H1 (cell line): ENCODE measurements around the gene MPND. TPM values are rescaled to one million over a fixed set of nuclear protein-coding genes. Genes with fewer than 3 reads are reported as not detected.

Source experiments
- ASH2L ChIP-seq: fragments of 200-600, 300-600 bp; sonication (generic); IDR thresholded peaks from one replicate; pipeline ENCODE4 v1.7.1; 2017; ENCODE audit warnings: low read length
- NRF1 ChIP-seq: IDR thresholded peaks from 2 replicates; pipeline ENCODE4 v1.6.1; 2011; ENCODE audit warnings: mild to moderate bottlenecking, low read depth, low read length, improper control_type of control experiment
- polyA plus RNA-seq, 7 experiments: library from polyadenylated mRNA; depleted of rRNA in 3 of 7; stranded (reverse) in 5 of 7; unstranded in 2 of 7; fragments of >200 nt in 5 of 7; fragments of 200-250 nt in 2 of 7; gene quantifications; 1 replicate in 5 of 7; 2 replicates in 1 of 7; 4 replicates in 1 of 7; pipeline versions ENCODE4 v1.2.1 to v1.2.3, GENCODE V29; 2011 to 2013; ENCODE audit warnings: missing spikeins in 2 of 7, mixed read lengths in 2 of 7
- total RNA-seq: library from RNA; stranded (reverse); fragmentation: NEBNext Ultra II Directional; extraction: Animal tissue kit (Norgen Biotek cat#: 25700); gene quantifications from 2 replicates; pipeline ENCODE4 v1.2.1, GENCODE V29; 2021

The MPND gene
- total and polyA plus RNA-seq, 2 of the 8 experiments (the other 6 are each of a cell fraction or from before 2014, with no cell fraction given) = 22.9 to 27.7 TPM

GRCh38 chr19:4389511-4390016 is 46.2 kb downstream of the MPND start (continued):
- TF ChIP-seq ASH2L (no peak), NRF1 (no peak)
